Bronchial smooth muscle cell (primary cell): ENCODE measurements around the gene MARCHF6. TPM values are rescaled to one million over a fixed set of nuclear protein-coding genes. Genes with fewer than 3 reads are reported as not detected.

Experiments
- total RNA-seq: library from RNA; depleted of rRNA; stranded (reverse); fragments of >200 nt; gene quantifications from 2 replicates; pipeline ENCODE4 v1.2.1, GENCODE V29; 2014

MARCHF6 gene
- 53.7 and 108 TPM in 2 replicates for total RNA-seq

DNA sequence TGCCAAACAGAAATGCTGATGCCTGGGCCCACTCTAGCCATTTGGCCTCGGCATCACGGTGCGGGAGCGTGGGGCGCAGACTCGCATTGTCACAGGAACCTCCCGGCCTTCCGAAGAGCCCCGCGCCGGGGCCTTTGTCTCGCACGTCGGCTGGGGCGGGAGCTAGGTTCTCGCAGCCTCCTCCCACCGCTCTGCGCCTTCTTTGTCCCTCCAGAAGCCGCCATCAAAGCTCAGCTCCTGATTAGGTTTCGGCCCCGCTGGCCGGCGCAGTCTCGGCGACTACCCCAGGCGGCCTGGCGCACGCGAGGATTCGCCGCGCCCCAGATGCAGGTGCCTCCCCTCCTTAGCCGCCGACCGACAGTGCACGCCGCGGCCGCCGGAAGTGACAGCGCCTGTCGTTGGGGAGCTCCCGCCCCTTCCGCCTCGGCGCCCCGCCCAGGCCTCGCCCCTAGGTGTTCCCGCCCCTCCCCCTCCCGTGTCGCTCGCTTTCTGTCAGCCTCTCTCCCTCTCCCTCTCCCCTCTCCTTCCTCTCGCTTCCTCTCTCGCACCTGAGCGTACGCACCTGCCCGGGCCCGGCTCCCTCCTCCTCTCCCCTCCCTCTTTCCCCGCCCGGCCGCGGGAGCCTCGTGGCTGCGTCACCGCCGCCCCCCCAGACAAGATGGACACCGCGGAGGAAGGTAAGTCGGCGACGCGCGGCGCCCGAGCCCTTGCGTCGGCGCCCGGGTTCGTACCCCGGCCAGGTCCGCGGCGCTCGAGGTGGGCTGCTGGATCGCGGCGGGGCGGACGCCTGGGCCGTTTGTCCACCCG, at the start of gene MARCHF6:
Gene MARCHF6, plus strand, starts transcription at position 455 of the 807 bp plus-strand sequence. Its CDS starts 204 bp downstream, at position 659.

GRCh38 chr5:10307206-10308148, 46.0 kb upstream of the MARCHF6 start, which contains the start of gene CMBL:
Gene CMBL (minus strand): TSS chr5:10307902. CDS start chr5:10290762, 17,140 bp downstream.

Other genes starting within 250 kb of the MARCHF6 start
- 28.7 and 29.2 TPM in 2 replicates for gene ATPSCKMT, start 103.8 kb upstream of the MARCHF6 start, total RNA-seq
- gene CCT5, start 103.4 kb upstream of the MARCHF6 start, total RNA-seq, result 257 and 397 TPM in 2 replicates
- 15.0 and 23.1 TPM in 2 replicates for gene CMBL, start 45.8 kb upstream of the MARCHF6 start, total RNA-seq
- gene ROPN1L, start 88.2 kb downstream of the MARCHF6 start, total RNA-seq, result 0.32 and 0.60 TPM in 2 replicates
- gene ANKRD33B, start 210.4 kb downstream of the MARCHF6 start, total RNA-seq, result 3.6 and 16.1 TPM in 2 replicates